ENCODE results near the gene SSH2. TPM values are rescaled to one million over a fixed set of nuclear protein-coding genes. Genes with fewer than 3 reads are reported as not detected.
"Not testable (repeated sequence)": the region's sequence is repeated elsewhere in the genome, so short reads cannot be mapped to it uniquely, and the experiment has no call there.

SSH2 gene
- total RNA-seq, 1 experiment from 2014 or later: 13.8 TPM

- no peak for DNase-seq (ENCODE audit: low spot score)
These were observed 220.0 kb downstream of the SSH2 start for GRCh38 chr17:29709866-29710519.

- no peak for DNase-seq (ENCODE audit: low spot score)
These were observed 222.8 kb downstream of the SSH2 start for GRCh38 chr17:29707212-29707571.

- no peak for DNase-seq (ENCODE audit: low spot score)
These were observed 224.0 kb downstream of the SSH2 start for GRCh38 chr17:29706045-29706431.

- DNase-seq (ENCODE audit: low spot score): no peak
These were observed 224.6 kb downstream of the SSH2 start for GRCh38 chr17:29705386-29705785.

- DNase-seq (ENCODE audit: low spot score): no peak
These were observed 230.7 kb downstream of the SSH2 start for GRCh38 chr17:29699283-29699682.

GRCh38 chr17:29698837-29699236, 231.2 kb downstream of the SSH2 start:
- DNase-seq (ENCODE audit: low spot score): no peak

GRCh38 chr17:29698019-29698777, 231.8 kb downstream of the SSH2 start:
- DNase-seq (ENCODE audit: low spot score): no peak

GRCh38 chr17:29697371-29697770, 232.7 kb downstream of the SSH2 start:
- no peak for DNase-seq (ENCODE audit: low spot score)

- DNase-seq (ENCODE audit: low spot score): no peak
These were observed 235.0 kb downstream of the SSH2 start for GRCh38 chr17:29694918-29695563.

GRCh38 chr17:29693751-29694150, 236.3 kb downstream of the SSH2 start:
- DNase-seq (ENCODE audit: low spot score): no peak

- DNase-seq (ENCODE audit: low spot score): no peak
These were observed 242.4 kb downstream of the SSH2 start for GRCh38 chr17:29687596-29687995.

- DNase-seq (ENCODE audit: low spot score): no peak
These were observed 242.9 kb downstream of the SSH2 start for GRCh38 chr17:29686993-29687590.

- no peak for DNase-seq (ENCODE audit: low spot score)
These were observed 246.5 kb downstream of the SSH2 start for GRCh38 chr17:29683481-29683880.

GRCh38 chr17:29682987-29683386, 247.0 kb downstream of the SSH2 start:
- DNase-seq (ENCODE audit: low spot score): no peak

- DNase-seq (ENCODE audit: low spot score): no peak
These were observed 248.0 kb downstream of the SSH2 start for GRCh38 chr17:29682054-29682453.

- no peak for DNase-seq (ENCODE audit: low spot score)
These were observed 252.2 kb downstream of the SSH2 start for GRCh38 chr17:29677824-29678223.

- no peak for DNase-seq (ENCODE audit: low spot score)
These were observed 252.7 kb downstream of the SSH2 start for GRCh38 chr17:29677221-29677791.

- not testable (repeated sequence) for DNase-seq (ENCODE audit: low spot score)
These were observed 254.1 kb downstream of the SSH2 start for GRCh38 chr17:29675961-29676360.

- DNase-seq (ENCODE audit: low spot score): no peak
These were observed 255.7 kb downstream of the SSH2 start for GRCh38 chr17:29674281-29674680.

GRCh38 chr17:29671661-29672060, 258.4 kb downstream of the SSH2 start:
- DNase-seq (ENCODE audit: low spot score): no peak

GRCh38 chr17:29669266-29669665, 260.8 kb downstream of the SSH2 start:
- no peak for DNase-seq (ENCODE audit: low spot score)

GRCh38 chr17:29667969-29668368, 262.1 kb downstream of the SSH2 start:
- no peak for DNase-seq (ENCODE audit: low spot score)
